Measurements from ENCODE around the gene ARHGAP19. TPM values are rescaled to one million over a fixed set of nuclear protein-coding genes. Genes with fewer than 3 reads are reported as not detected.

The ARHGAP19 gene
- total RNA-seq, 4 donors from 2014 or later, result 3.7 to 15.4 (median 7.5) TPM

- TF ChIP-seq CTCF (IDR thresholded peaks at IDR 0.05) (no peak), POLR2A (IDR thresholded peaks at IDR 0.05) (no peak)
- Histone ChIP-seq H3K4me3 (no peak overlapping the region), H3K9me3 (no peaks in the 10 kb centered on the region), H3K27ac (no peak overlapping the region), H3K4me1 (peaks cover 9 to 14% (median 12%) of the 10 kb centered on the region in 3 donors), H3K36me3 (no peaks in the 10 kb centered on the region), H3K27me3 (peaks cover 8 to 85% (median 11%) of the 10 kb centered on the region in 4 donors)
- intact Hi-C loops (cut with DNase I), result no loop called here
- DNase-seq, result no peak
- 34 to 43% methylated on average over 8 to 11 of the region's 11 CpGs for WGBS, 2 donors
Measured at GRCh38 chr10:97188261-97188711, 104.2 kb downstream of the ARHGAP19 start.

- Histone ChIP-seq H3K27ac (no peak overlapping the region), H3K4me1 (peaks cover 9 to 14% (median 12%) of the 10 kb centered on the region in 3 donors), H3K27me3 (peaks cover 8 to 79% (median 11%) of the 10 kb centered on the region in 4 donors), H3K4me3 (no peak overlapping the region), H3K36me3 (no peaks in the 10 kb centered on the region), H3K9me3 (no peaks in the 10 kb centered on the region)
- WGBS, 2 donors, result 87 to 88% methylated on average over 10 to 14 of the region's 18 CpGs
- DNase-seq, result no peak
- intact Hi-C loops (cut with DNase I), result no loop called here
- TF ChIP-seq POLR2A (IDR thresholded peaks at IDR 0.05) (no peak), CTCF (IDR thresholded peaks at IDR 0.05) (no peak)
Measured at GRCh38 chr10:97186911-97187310, 105.5 kb downstream of the ARHGAP19 start.

GRCh38 chr10:97185326-97186058 is 106.9 kb downstream of the ARHGAP19 start, which contains the start of gene SLIT1:
Gene SLIT1 (minus strand): TSS chr10:97185959. CDS start chr10:97185674, 285 bp downstream.
- no peak within 1 kb of the TSS for H3K27ac ChIP-seq
- H3K27me3 ChIP-seq, result peaks cover 8 to 81% (median 11%) of the 10 kb centered on the region in 4 donors
- peak within 1 kb of the TSS in 2 of 4 donors; percentile 20 to 50 for H3K4me3 ChIP-seq
- H3K36me3 ChIP-seq, result no peaks in the 10 kb centered on the region
- WGBS, 2 donors, result 0% methylated on average over 1 of the region's 74 CpGs; no CpG with 5 or more reads in 1 of the 2 donors
- TF ChIP-seq POLR2A (IDR thresholded peaks at IDR 0.05), result no peak
- no peak for TF ChIP-seq CTCF (IDR thresholded peaks at IDR 0.05)
- H3K4me1 ChIP-seq, result peaks cover 9 to 14% (median 12%) of the 10 kb centered on the region in 3 donors
- intact Hi-C loops (cut with DNase I), result no loop called here
- no peak for DNase-seq
- H3K9me3 ChIP-seq, result no peaks in the 10 kb centered on the region

GRCh38 chr10:97184971-97185325 is 107.5 kb downstream of the ARHGAP19 start:
- no peak overlapping the region for H3K27ac ChIP-seq
- no peaks in the 10 kb centered on the region for H3K36me3 ChIP-seq
- H3K4me3 ChIP-seq, result peak overlapping the region in 1 of 4 donors; percentile 50
- intact Hi-C loops (cut with DNase I), result no loop called here
- H3K4me1 ChIP-seq, result peaks cover 9 to 15% (median 12%) of the 10 kb centered on the region in 3 donors
- H3K9me3 ChIP-seq, result no peaks in the 10 kb centered on the region
- 26% methylated on average over 4 of the region's 17 CpGs; no CpG with 5 or more reads in 1 of the 2 donors for WGBS, 2 donors
- no peak for DNase-seq
- peaks cover 8 to 86% (median 11%) of the 10 kb centered on the region in 4 donors for H3K27me3 ChIP-seq
- TF ChIP-seq CTCF (IDR thresholded peaks at IDR 0.05) (no peak), POLR2A (IDR thresholded peaks at IDR 0.05) (no peak)

GRCh38 chr10:97183314-97183713 is 109.1 kb downstream of the ARHGAP19 start:
- H3K27ac ChIP-seq, result no peak overlapping the region
- H3K4me3 ChIP-seq, result no peak overlapping the region
- DNase-seq, result no peak
- H3K4me1 ChIP-seq, result peaks cover 9 to 21% (median 12%) of the 10 kb centered on the region in 3 donors
- 90% methylated on average over 2 to 3 of the region's 3 CpGs for whole genome bisulfite sequencing, 2 donors
- H3K27me3 ChIP-seq, result peaks cover 8 to 88% (median 13%) of the 10 kb centered on the region in 4 donors
- no peak for TF ChIP-seq POLR2A (IDR thresholded peaks at IDR 0.05)
- TF ChIP-seq CTCF (IDR thresholded peaks at IDR 0.05), result no peak
- intact Hi-C loops (cut with DNase I), result no loop called here
- no peaks in the 10 kb centered on the region for H3K36me3 ChIP-seq
- H3K9me3 ChIP-seq, result no peaks in the 10 kb centered on the region

All from esophagus squamous epithelium (tissue), 5 donors.